Fibroblast of pulmonary artery (primary cell): ENCODE results near the gene PCSK2.
A peak's percentile ranks its signal among the peaks of the same experiment; 100 is the strongest.

Experiments
- DNase-seq: peaks from one replicate; pipeline ENCODE4 v3.0.0-alpha.2; 2010; ENCODE audit warnings: low read depth
- H3K4me3 ChIP-seq: replicated peaks from 2 replicates; pipeline ENCODE4 v1.5.1; 2011; ENCODE audit warnings: low read depth, mild to moderate bottlenecking, control low read depth, low read length, moderate library complexity
- TF ChIP-seq, protein P1 (sequence below): IDR thresholded peaks from 2 replicates; pipeline ENCODE4 v1.5.1; 2011; ENCODE audit warnings: mild to moderate bottlenecking, control low read depth, low read length, inconsistent platforms; ENCODE audit errors: missing control alignments

The PCSK2 gene

DNA sequence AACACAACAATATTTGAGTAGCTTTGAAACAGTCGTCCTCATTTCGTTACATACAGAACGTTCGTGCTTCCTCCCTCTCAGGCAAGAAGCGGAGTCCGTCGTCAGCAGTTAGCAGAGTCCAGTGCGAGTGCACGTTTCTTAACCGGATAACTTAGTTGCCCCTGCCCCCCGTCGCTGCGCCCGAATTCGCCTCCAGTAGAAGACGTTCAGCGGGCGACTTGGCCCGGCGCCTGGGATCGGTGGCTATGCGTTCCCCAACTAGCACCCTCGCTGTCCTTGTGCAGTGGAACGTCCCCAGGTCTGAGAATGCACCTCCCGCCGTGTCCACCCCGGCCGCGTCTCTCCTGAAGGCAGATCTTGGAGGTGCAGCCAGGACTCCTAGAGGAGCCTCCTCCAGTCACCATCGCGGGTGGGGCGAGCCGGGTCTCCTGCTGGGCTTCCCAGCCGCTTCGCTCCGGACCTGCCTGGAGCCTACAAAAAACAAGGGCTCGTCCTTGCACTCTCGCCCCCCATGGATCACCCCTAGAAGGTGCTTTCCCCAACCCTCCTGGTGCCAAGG, 910 bp upstream of the PCSK2 start:
- DNase-seq: no peak
- TF ChIP-seq, protein P1, sequence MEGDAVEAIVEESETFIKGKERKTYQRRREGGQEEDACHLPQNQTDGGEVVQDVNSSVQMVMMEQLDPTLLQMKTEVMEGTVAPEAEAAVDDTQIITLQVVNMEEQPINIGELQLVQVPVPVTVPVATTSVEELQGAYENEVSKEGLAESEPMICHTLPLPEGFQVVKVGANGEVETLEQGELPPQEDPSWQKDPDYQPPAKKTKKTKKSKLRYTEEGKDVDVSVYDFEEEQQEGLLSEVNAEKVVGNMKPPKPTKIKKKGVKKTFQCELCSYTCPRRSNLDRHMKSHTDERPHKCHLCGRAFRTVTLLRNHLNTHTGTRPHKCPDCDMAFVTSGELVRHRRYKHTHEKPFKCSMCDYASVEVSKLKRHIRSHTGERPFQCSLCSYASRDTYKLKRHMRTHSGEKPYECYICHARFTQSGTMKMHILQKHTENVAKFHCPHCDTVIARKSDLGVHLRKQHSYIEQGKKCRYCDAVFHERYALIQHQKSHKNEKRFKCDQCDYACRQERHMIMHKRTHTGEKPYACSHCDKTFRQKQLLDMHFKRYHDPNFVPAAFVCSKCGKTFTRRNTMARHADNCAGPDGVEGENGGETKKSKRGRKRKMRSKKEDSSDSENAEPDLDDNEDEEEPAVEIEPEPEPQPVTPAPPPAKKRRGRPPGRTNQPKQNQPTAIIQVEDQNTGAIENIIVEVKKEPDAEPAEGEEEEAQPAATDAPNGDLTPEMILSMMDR: no peak
- H3K4me3 ChIP-seq: peak overlapping the region; percentile 13

DNA sequence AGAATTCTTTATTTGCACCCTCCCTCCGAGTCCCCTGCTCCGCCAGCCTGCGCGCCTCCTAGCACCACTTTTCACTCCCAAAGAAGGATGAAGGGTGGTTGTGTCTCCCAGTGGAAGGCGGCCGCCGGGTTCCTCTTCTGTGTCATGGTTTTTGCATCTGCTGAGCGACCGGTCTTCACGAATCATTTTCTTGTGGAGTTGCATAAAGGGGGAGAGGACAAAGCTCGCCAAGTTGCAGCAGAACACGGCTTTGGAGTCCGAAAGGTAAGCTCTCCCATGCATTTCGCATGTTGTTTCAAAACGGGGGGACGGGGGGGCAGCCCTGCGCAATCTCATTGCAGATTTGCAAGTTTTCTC, 357 bp downstream of the PCSK2 start:
- TF ChIP-seq, protein P1: no peak

DNA sequence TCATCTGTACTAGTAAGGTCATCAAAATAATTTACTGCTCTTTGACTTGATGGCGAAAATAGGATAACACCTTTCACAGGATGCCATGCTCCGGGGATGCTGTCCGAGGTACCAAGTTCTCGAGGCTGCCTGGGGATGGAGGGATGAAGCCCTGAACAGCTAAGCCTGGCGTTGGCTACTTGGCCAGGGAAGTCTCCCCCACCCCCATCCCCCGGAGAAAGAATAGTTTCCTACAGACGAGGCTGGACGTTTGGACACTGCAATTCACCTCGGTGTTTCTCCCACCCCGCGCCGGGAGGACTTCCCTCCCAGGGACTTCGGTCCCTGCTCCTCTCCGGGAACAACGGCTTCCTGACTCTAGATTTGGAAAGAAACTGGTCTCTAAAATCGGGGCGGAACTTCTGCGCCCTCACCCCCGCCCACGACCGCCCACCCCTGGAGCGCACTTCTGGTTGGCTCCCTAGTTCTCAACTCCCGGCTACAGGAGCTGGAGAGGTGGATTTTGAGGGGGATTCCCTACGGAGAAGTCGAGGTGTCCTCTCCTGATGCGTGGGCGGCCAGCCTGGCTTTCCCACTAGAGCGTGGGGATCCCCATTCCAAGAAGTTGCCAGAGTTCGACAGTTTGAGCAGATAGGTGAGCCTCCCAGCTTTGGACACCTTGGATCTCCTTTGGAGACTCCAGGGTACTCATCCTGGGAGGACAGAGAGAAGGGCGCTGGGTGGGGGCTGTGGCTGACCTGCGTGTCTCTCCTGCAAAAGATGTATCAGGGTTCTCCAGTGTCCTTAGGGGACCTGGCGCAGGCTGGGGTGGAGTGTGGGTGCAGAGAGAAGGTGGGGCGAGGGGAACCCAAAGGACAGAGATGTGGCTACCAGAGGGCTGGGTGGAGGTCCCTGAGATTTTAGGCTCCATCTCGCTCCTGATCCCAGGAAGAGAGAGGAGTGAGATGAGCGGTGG, 1.1 kb downstream of the PCSK2 start:
- TF ChIP-seq, protein P1: no peak
- DNase-seq: no peak
- no peak overlapping the region for H3K4me3 ChIP-seq

More for the DNA sequence above, 357 bp downstream of the PCSK2 start:
- DNase-seq: no peak
- H3K4me3 ChIP-seq: no peak overlapping the region

DNA sequence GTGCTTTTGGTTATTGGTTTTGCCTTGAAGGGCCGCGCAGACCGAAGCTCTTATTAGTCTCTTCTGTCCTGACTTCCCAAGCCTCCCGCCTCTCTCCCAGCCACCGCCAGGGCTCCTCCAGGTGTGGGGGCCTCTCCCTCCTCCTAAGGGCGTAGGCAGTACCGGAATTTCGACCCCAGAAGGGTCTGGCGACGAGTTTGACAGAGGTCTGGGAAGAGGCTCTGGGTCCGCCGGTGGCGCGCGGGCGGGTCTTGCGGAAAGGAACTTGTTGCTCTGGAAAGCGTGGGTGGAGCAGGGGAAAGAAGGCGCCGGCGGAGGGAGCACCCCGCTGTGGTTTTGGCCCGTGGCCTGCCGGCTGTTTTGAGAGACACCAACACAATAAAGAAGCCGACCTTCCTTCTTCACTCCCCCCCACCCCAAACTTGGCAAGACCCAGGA, 1.8 kb downstream of the PCSK2 start:
- H3K4me3 ChIP-seq: no peak overlapping the region
- TF ChIP-seq, protein P1: no peak
- DNase-seq: no peak

DNA sequence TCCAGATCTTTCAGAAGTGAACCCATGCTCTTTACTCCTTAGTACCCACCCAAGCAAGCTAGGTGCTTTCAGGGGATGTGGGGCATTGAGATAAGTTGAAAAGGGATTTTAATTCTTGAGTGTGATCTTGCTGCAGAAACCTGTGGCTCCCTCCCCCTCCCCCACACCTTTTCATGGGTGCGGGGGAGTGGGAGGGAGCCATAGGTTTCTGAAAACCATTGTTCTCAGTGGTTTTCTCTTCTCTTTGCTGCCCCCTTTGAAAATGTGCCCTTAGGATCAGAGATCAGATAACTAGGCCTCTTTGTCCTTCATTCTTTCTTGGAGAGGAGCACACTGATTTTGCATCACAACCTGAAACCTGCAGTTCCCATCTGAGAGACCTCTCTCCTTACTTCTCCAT, 2.4 kb downstream of the PCSK2 start:
- DNase-seq: no peak
- TF ChIP-seq, protein P1: no peak

DNA sequence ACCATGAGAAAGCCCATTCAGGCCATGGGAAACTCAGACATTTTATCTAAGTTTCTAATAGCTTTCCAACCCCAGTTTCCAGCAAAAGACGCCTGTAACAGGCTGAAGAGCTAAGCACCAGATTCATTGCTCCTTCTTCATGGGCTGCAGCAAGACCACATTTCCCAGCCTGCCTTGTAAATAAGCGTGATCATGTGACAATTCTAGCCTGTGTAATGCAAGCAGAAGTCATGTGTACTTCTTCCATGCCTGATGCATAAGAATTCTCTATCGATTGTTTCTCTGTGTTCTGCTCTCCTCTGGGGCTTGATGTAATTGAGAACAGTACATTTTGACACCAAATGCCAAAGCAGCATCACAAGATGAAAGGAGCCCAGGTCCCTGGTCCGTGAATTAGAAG, 6.8 kb downstream of the PCSK2 start:
- TF ChIP-seq, protein P1: no peak
- H3K4me3 ChIP-seq: no peak overlapping the region
- DNase-seq: no peak

More for the DNA sequence above, 2.4 kb downstream of the PCSK2 start:
- H3K4me3 ChIP-seq: no peak overlapping the region

DNA sequence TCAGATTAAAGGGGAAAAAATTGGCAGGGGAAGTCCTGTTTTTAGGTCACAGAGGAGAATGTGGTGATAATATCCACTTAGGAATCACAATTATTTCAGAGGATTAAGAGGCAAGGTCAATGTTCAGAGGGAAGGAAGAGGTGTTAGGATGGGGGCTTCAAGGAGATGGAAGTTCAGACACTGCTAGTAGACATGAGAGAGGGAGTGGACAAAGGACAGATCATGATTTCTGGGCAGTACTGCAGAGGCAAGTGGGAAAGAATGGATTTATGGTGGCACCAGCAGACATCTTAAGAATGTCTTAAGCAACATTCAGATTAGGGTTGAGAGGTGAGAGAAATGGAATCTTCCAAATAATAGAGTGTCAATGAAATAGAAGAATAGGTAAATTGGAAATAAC, 9.9 kb downstream of the PCSK2 start:
- TF ChIP-seq, protein P1: no peak
- DNase-seq: no peak

More for the DNA sequence above, 9.9 kb downstream of the PCSK2 start:
- no peak overlapping the region for H3K4me3 ChIP-seq
